ENCODE measurements around the gene C15orf62.

Gene C15orf62

DNA sequence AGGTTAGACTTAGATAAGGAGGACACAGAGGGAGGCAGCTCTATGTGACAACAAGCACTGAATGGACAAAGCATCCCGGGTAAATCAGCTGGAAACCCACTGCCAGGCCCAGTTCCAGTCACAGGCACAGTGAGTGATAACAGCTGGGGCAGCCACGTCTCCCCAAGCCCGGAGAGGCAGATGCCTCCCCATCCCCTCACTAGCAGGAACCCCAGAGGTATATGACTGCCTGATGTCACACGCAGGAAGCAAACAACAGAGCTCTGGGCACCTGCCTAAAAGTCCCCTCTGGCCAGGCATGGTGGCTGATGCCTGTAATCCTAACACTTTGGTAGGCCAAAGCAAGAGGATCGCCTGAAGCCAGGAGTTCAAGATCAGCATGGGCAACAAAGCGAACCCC, 18.2 kb downstream of the C15orf62 start:
- no peaks in the 10 kb centered on the region for H3K9me3 ChIP-seq (ENCODE audit: control insufficient read depth, low read length)
- H3K18ac ChIP-seq (ENCODE audit: low read depth in 1 of 2, low read length in 2 of 2): no peak overlapping the region
- H4K91ac ChIP-seq (ENCODE audit: low read length): no peak overlapping the region
- no peak overlapping the region for H3K9ac ChIP-seq (ENCODE audit: low read length)
- H3K27ac ChIP-seq (ENCODE audit: low read length, poor library complexity, severe bottlenecking): peak overlapping the region; percentile 22
- no peak overlapping the region for H3K14ac ChIP-seq (ENCODE audit: low read length in 2 of 2)
- no peak overlapping the region for H2BK12ac ChIP-seq (ENCODE audit: low read length in 2 of 2)
- H4K8ac ChIP-seq (ENCODE audit: low read length): peak overlapping the region; percentile 8
- H3K23ac ChIP-seq (ENCODE audit: low read length in 2 of 2): no peak overlapping the region
- no peak overlapping the region for H3K4ac ChIP-seq (ENCODE audit: low read depth in 1 of 2, low read length in 2 of 2)
- peak overlapping the region; percentile 91 for H2AK5ac ChIP-seq (ENCODE audit: low read length, severe bottlenecking)
- peaks cover 30% of the 10 kb centered on the region for H3K79me1 ChIP-seq (replicated peaks; ENCODE audit: low read length, poor library complexity, severe bottlenecking)
- H3K36me3 ChIP-seq (ENCODE audit: control insufficient read depth in 1 of 2, insufficient read depth in 2 of 2, low read depth in 1 of 2, low read length in 2 of 2): peaks cover 5% of the 10 kb centered on the region in 2 experiments
- H3K4me2 ChIP-seq (ENCODE audit: low read length, poor library complexity, severe bottlenecking): no peak overlapping the region
- H3K4me3 ChIP-seq (ENCODE audit: insufficient read depth in 1 of 2, low read depth in 1 of 2, low read length in 2 of 2): no peak overlapping the region
- no peak for DNase-seq
- WGBS: 79% methylated on average over 5 of the region's 6 CpGs
- peak overlapping the region; percentile 14 for H2BK5ac ChIP-seq (ENCODE audit: low read depth, low read length, poor library complexity, severe bottlenecking)
- no peaks in the 10 kb centered on the region for H3K27me3 ChIP-seq (ENCODE audit: control insufficient read depth in 1 of 2, insufficient read depth in 1 of 2, low read length in 2 of 2)
- no peak overlapping the region for H2BK15ac ChIP-seq (ENCODE audit: low read depth, poor library complexity, severe bottlenecking)
- H3K4me1 ChIP-seq (ENCODE audit: control insufficient read depth, insufficient read depth, low read depth, low read length): peaks cover 12% of the 10 kb centered on the region
- H2BK120ac ChIP-seq (ENCODE audit: low read depth, low read length): no peak overlapping the region
- no peak overlapping the region for H2AFZ ChIP-seq (ENCODE audit: low read depth, low read length)

DNA sequence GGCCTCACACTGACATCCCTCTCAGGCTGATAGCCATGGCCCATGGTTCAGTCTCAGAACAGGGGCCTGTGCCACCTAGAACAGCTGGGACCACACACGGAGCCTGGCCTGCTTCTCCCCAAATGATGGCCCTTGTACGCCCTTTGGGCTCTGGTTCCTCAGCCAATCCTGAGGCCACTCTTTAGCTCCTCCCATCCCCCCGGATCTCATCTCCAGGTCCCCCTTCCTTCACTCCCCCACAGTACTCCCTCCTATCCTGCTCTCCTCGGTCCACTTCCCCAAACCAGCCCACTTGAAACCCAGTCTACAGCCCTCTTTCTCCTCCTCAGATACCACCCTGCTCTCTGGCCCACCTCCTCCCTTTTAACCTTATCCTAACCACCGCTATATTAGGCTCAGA, 19.3 kb downstream of the C15orf62 start:
- Histone ChIP-seq H3K9ac (ENCODE audit: low read length) (no peak overlapping the region), H3K79me1 (replicated peaks; ENCODE audit: low read length, poor library complexity, severe bottlenecking) (peaks cover 27% of the 10 kb centered on the region), H3K9me3 (ENCODE audit: control insufficient read depth, low read length) (no peaks in the 10 kb centered on the region), H3K18ac (ENCODE audit: low read depth in 1 of 2, low read length in 2 of 2) (no peak overlapping the region), H2AK5ac (ENCODE audit: low read length, severe bottlenecking) (no peak overlapping the region), H4K8ac (ENCODE audit: low read length) (no peak overlapping the region), H3K27me3 (ENCODE audit: control insufficient read depth in 1 of 2, insufficient read depth in 1 of 2, low read length in 2 of 2) (no peaks in the 10 kb centered on the region), H3K4me3 (ENCODE audit: insufficient read depth in 1 of 2, low read depth in 1 of 2, low read length in 2 of 2) (no peak overlapping the region), H3K4me1 (ENCODE audit: control insufficient read depth, insufficient read depth, low read depth, low read length) (peaks cover 13% of the 10 kb centered on the region), H3K14ac (ENCODE audit: low read length in 2 of 2) (no peak overlapping the region), H2BK12ac (ENCODE audit: low read length in 2 of 2) (no peak overlapping the region), H3K4ac (ENCODE audit: low read depth in 1 of 2, low read length in 2 of 2) (no peak overlapping the region), H2BK15ac (ENCODE audit: low read depth, poor library complexity, severe bottlenecking) (no peak overlapping the region), H3K4me2 (ENCODE audit: low read length, poor library complexity, severe bottlenecking) (no peak overlapping the region), H2AFZ (ENCODE audit: low read depth, low read length) (no peak overlapping the region), H2BK5ac (ENCODE audit: low read depth, low read length, poor library complexity, severe bottlenecking) (no peak overlapping the region), H3K23ac (ENCODE audit: low read length in 2 of 2) (no peak overlapping the region), H4K91ac (ENCODE audit: low read length) (no peak overlapping the region), H3K36me3 (ENCODE audit: control insufficient read depth in 1 of 2, insufficient read depth in 2 of 2, low read depth in 1 of 2, low read length in 2 of 2) (peaks cover 5% of the 10 kb centered on the region in 2 experiments), H2BK120ac (ENCODE audit: low read depth, low read length) (no peak overlapping the region), H3K27ac (ENCODE audit: low read length, poor library complexity, severe bottlenecking) (no peak overlapping the region)
- no peak for DNase-seq
- 88% methylated on average over 5 of the region's 5 CpGs for WGBS

DNA sequence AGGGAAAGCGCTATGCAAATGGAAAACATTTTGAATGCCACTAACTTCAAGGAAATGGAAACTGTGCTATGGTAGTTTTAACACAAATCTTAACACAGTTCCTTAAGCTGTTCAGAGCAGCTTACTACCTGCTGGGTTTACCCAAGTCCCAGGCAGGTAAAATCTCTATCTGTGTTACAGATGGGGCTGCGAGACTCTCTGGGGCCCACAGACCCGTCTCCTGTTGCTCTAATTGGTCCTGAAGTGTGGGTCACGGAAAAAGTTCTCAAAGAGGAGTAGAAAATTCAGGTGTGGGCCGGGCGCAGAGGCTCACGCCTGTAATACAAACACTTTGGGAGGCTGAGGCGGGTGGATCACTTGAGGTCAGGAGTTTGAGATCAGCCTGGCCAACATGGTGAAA, 20.2 kb downstream of the C15orf62 start:
- H3K9me3 ChIP-seq (ENCODE audit: control insufficient read depth, low read length): no peaks in the 10 kb centered on the region
- WGBS: 97% methylated on average over 8 of the region's 8 CpGs
- H2AFZ ChIP-seq (ENCODE audit: low read depth, low read length): no peak overlapping the region
- no peak overlapping the region for H3K18ac ChIP-seq (ENCODE audit: low read depth in 1 of 2, low read length in 2 of 2)
- H3K36me3 ChIP-seq (ENCODE audit: control insufficient read depth in 1 of 2, insufficient read depth in 2 of 2, low read depth in 1 of 2, low read length in 2 of 2): peaks cover 5% of the 10 kb centered on the region in 2 experiments
- H2BK120ac ChIP-seq (ENCODE audit: low read depth, low read length): no peak overlapping the region
- H2BK15ac ChIP-seq (ENCODE audit: low read depth, poor library complexity, severe bottlenecking): no peak overlapping the region
- H3K4me1 ChIP-seq (ENCODE audit: control insufficient read depth, insufficient read depth, low read depth, low read length): peaks cover 14% of the 10 kb centered on the region
- no peak overlapping the region for H3K27ac ChIP-seq (ENCODE audit: low read length, poor library complexity, severe bottlenecking)
- no peak overlapping the region for H3K23ac ChIP-seq (ENCODE audit: low read length in 2 of 2)
- DNase-seq: no peak
- no peak overlapping the region for H2BK12ac ChIP-seq (ENCODE audit: low read length in 2 of 2)
- H2AK5ac ChIP-seq (ENCODE audit: low read length, severe bottlenecking): peak overlapping the region; percentile 42
- H3K4me2 ChIP-seq (ENCODE audit: low read length, poor library complexity, severe bottlenecking): no peak overlapping the region
- H3K79me1 ChIP-seq (replicated peaks; ENCODE audit: low read length, poor library complexity, severe bottlenecking): peaks cover 29% of the 10 kb centered on the region
- H3K4me3 ChIP-seq (ENCODE audit: insufficient read depth in 1 of 2, low read depth in 1 of 2, low read length in 2 of 2): no peak overlapping the region
- no peak overlapping the region for H4K91ac ChIP-seq (ENCODE audit: low read length)
- H3K4ac ChIP-seq (ENCODE audit: low read depth in 1 of 2, low read length in 2 of 2): no peak overlapping the region
- H4K8ac ChIP-seq (ENCODE audit: low read length): no peak overlapping the region
- H3K9ac ChIP-seq (ENCODE audit: low read length): no peak overlapping the region
- H3K27me3 ChIP-seq (ENCODE audit: control insufficient read depth in 1 of 2, insufficient read depth in 1 of 2, low read length in 2 of 2): no peaks in the 10 kb centered on the region
- H2BK5ac ChIP-seq (ENCODE audit: low read depth, low read length, poor library complexity, severe bottlenecking): no peak overlapping the region
- no peak overlapping the region for H3K14ac ChIP-seq (ENCODE audit: low read length in 2 of 2)

DNA sequence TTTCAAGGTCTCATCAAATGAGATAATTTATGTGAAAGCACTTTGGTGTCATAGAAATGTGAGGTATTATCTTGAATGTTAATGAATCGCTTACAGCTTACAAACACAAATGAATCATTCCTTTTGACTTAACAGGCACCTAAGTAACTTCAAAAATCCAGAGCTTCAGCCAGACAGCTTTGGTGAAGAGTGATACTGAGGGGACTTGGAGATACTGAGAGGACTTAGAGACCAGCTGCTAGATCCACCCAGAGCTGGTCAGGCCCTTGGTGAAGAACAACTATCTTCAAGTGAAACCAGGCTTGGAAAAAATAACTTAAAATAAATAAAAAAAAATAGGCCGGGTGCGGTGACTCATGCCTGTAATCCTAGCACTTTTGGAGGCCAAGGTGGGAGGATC, 20.9 kb downstream of the C15orf62 start:
- Histone ChIP-seq H2BK120ac (ENCODE audit: low read depth, low read length) (no peak overlapping the region), H3K9ac (ENCODE audit: low read length) (no peak overlapping the region), H3K4ac (ENCODE audit: low read depth in 1 of 2, low read length in 2 of 2) (no peak overlapping the region), H3K9me3 (ENCODE audit: control insufficient read depth, low read length) (no peaks in the 10 kb centered on the region), H2AK5ac (ENCODE audit: low read length, severe bottlenecking) (no peak overlapping the region), H3K4me2 (ENCODE audit: low read length, poor library complexity, severe bottlenecking) (no peak overlapping the region), H3K18ac (ENCODE audit: low read depth in 1 of 2, low read length in 2 of 2) (no peak overlapping the region), H2BK5ac (ENCODE audit: low read depth, low read length, poor library complexity, severe bottlenecking) (no peak overlapping the region), H3K14ac (ENCODE audit: low read length in 2 of 2) (no peak overlapping the region), H3K4me1 (ENCODE audit: control insufficient read depth, insufficient read depth, low read depth, low read length) (peaks cover 15% of the 10 kb centered on the region), H4K91ac (ENCODE audit: low read length) (no peak overlapping the region), H3K79me1 (replicated peaks; ENCODE audit: low read length, poor library complexity, severe bottlenecking) (peaks cover 30% of the 10 kb centered on the region), H2BK12ac (ENCODE audit: low read length in 2 of 2) (no peak overlapping the region), H2BK15ac (ENCODE audit: low read depth, poor library complexity, severe bottlenecking) (no peak overlapping the region), H3K23ac (ENCODE audit: low read length in 2 of 2) (no peak overlapping the region), H2AFZ (ENCODE audit: low read depth, low read length) (no peak overlapping the region), H3K4me3 (ENCODE audit: insufficient read depth in 1 of 2, low read depth in 1 of 2, low read length in 2 of 2) (no peak overlapping the region), H3K27me3 (ENCODE audit: control insufficient read depth in 1 of 2, insufficient read depth in 1 of 2, low read length in 2 of 2) (no peaks in the 10 kb centered on the region), H4K8ac (ENCODE audit: low read length) (no peak overlapping the region), H3K27ac (ENCODE audit: low read length, poor library complexity, severe bottlenecking) (no peak overlapping the region), H3K36me3 (ENCODE audit: control insufficient read depth in 1 of 2, insufficient read depth in 2 of 2, low read depth in 1 of 2, low read length in 2 of 2) (peaks cover 5% of the 10 kb centered on the region in 2 experiments)
- WGBS: no CpG with 5 or more reads among the region's 3 CpGs
- DNase-seq: peak; percentile 29
